Panc1 (cell line): ENCODE measurements around the gene PDE1C. TPM values are rescaled to one million over a fixed set of nuclear protein-coding genes. Genes with fewer than 3 reads are reported as not detected.

Experiments
- ATAC-seq: fragments of 200-7000 bp; cut with Tn5 transposase; 2 replicates; pipeline ENCODE4 v1.9.1; 2020; ENCODE audit warnings: mild to moderate bottlenecking, moderate library complexity
- BruUV-seq: library from RNA; stranded (reverse); fragments of 400-500 nt; replicated peaks from 2 replicates; lab custom pipeline; 2021; lab: Mats Ljungman, UMichigan
- CTCF ChIA-PET: fragments of 300-600 bp; sonication (Branson Sonifier 250); formaldehyde crosslinking; loops from one replicate; lab custom pipeline; 2022; ENCODE audit warnings: antibody characterized with exemption; lab: Charles Lee
- POLR2A ChIA-PET: fragments of 300-600 bp; sonication (Branson Sonifier 250); formaldehyde crosslinking; loops from one replicate; lab custom pipeline; 2022; ENCODE audit warnings: antibody characterized with exemption; lab: Charles Lee
- DNase-seq: peaks from one replicate; pipeline ENCODE4 v3.0.0-alpha.2; 2010; ENCODE audit warnings: low read depth, low spot score
- H3K27ac ChIP-seq: 2 replicates; pipeline ENCODE4 v1.5.1; 2011; ENCODE audit warnings: mild to moderate bottlenecking, low read length, inconsistent platforms
- H3K27me3 ChIP-seq: fragments of 200-500 bp; sonication (Bioruptor generic); 2 replicates; pipeline ENCODE4 v1.6.0; 2014; ENCODE audit warnings: low read length, inconsistent platforms; ENCODE audit not compliant: control insufficient read depth, insufficient read depth
- H3K36me3 ChIP-seq: fragments of 200-500 bp; sonication (Bioruptor generic); 2 replicates; pipeline ENCODE4 v1.5.1; 2014; ENCODE audit warnings: inconsistent platforms, mild to moderate bottlenecking, low read length, moderate library complexity; ENCODE audit not compliant: control insufficient read depth, insufficient read depth
- H3K4me1 ChIP-seq: 2 replicates; pipeline ENCODE4 v1.5.1; 2011; ENCODE audit warnings: inconsistent platforms, mild to moderate bottlenecking, low read length, moderate library complexity; ENCODE audit not compliant: control insufficient read depth, insufficient read depth
- H3K4me3 ChIP-seq, 2 experiments: 2 replicates each; pipeline ENCODE4 v1.5.1; 2011 to 2012; ENCODE audit warnings: low read depth in 2 of 2, low read length in 2 of 2, mild to moderate bottlenecking in 2 of 2, inconsistent platforms in 1 of 2, moderate library complexity in 1 of 2
- H3K9me3 ChIP-seq: fragments of 200-500 bp; sonication (Bioruptor generic); 2 replicates; pipeline ENCODE4 v1.5.1; 2014; ENCODE audit warnings: low read depth, mild to moderate bottlenecking, inconsistent platforms, low read length, moderate library complexity; ENCODE audit not compliant: control insufficient read depth, insufficient read depth
- POLR2AphosphoS5 ChIP-seq: IDR thresholded peaks from 2 replicates; pipeline ENCODE4 v1.6.1; 2012; ENCODE audit warnings: mild to moderate bottlenecking, low read depth, low read length, moderate library complexity
- SIN3A ChIP-seq: IDR thresholded peaks from 2 replicates; pipeline ENCODE4 v1.6.1; 2012; ENCODE audit warnings: low read depth, mild to moderate bottlenecking, low read length, moderate library complexity, borderline replicate concordance; ENCODE audit not compliant: insufficient read depth
- TCF7L2 ChIP-seq: IDR thresholded peaks from 2 replicates; pipeline ENCODE4 v1.6.1; 2011; ENCODE audit warnings: mild to moderate bottlenecking, low read depth, low read length, inconsistent platforms
- in situ Hi-C: cut with HindIII; loops from 2 replicates; pipeline ENCODE4 v1.10.0; 2016; ENCODE audit warnings: low sequenced_read_pairs, low pct_unique_long_range_greater_than_20kb
- intact Hi-C: fragments of 100-400 bp; cut with micrococcal nuclease; formaldehyde crosslinking; loops from one replicate; pipeline ENCODE4 v1.10.0; 2022; ENCODE audit not compliant: unreplicated experiment
- total RNA-seq: library from RNA; stranded (reverse); gene quantifications from one replicate; pipeline ENCODE4 v1.2.1, GENCODE V29; 2021; ENCODE audit not compliant: unreplicated experiment
- TF ChIP-seq, protein P1 (sequence below), 2 experiments: IDR thresholded peaks; 2 replicates each; pipeline ENCODE4 v1.6.1; 2011 to 2012; ENCODE audit warnings: low read depth in 2 of 2, control low read depth in 1 of 2, low read length in 1 of 2, mild to moderate bottlenecking in 1 of 2, moderate library complexity in 1 of 2; ENCODE audit not compliant: insufficient read depth in 1 of 2
- TF ChIP-seq, protein P2 (sequence below): fragments of 450-650 bp; IDR thresholded peaks from 2 replicates; pipeline ENCODE4 v1.5.1; 2017; ENCODE audit warnings: mild to moderate bottlenecking

Gene PDE1C
- total RNA-seq, 1 experiment from 2014 or later = not detected

DNA sequence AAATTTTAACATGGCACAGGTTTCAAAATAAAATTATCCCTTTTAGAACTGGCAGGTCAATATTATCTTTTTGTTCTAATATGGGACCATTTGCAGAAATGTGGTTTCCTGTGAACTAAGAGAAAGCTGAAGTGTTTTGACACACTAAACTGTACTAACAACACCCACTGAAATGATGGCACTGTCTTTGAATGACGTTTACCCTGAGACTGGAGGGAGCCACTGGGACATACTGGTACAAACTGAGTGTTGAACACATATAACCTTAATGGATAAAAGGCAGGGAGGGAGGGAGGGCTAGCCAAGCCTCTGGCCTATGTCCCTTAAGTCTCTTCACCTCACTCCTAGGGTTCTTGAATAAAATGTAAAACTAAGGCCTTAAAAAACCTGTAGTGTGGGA lies 95.9 kb downstream of the PDE1C start:
- in situ Hi-C loops (no loop called here), intact Hi-C loops (no loop called here)
- Histone ChIP-seq H3K4me3 (no peak overlapping the region), H3K27ac (no peak overlapping the region), H3K27me3 (no peaks in the 10 kb centered on the region), H3K36me3 (no peaks in the 10 kb centered on the region), H3K4me1 (no peaks in the 10 kb centered on the region), H3K9me3 (no peaks in the 10 kb centered on the region)
- CTCF ChIA-PET = no interaction called here
- TF ChIP-seq TCF7L2 (no peak), SIN3A (no peak), POLR2AphosphoS5 (no peak)
- TF ChIP-seq, protein P1, sequence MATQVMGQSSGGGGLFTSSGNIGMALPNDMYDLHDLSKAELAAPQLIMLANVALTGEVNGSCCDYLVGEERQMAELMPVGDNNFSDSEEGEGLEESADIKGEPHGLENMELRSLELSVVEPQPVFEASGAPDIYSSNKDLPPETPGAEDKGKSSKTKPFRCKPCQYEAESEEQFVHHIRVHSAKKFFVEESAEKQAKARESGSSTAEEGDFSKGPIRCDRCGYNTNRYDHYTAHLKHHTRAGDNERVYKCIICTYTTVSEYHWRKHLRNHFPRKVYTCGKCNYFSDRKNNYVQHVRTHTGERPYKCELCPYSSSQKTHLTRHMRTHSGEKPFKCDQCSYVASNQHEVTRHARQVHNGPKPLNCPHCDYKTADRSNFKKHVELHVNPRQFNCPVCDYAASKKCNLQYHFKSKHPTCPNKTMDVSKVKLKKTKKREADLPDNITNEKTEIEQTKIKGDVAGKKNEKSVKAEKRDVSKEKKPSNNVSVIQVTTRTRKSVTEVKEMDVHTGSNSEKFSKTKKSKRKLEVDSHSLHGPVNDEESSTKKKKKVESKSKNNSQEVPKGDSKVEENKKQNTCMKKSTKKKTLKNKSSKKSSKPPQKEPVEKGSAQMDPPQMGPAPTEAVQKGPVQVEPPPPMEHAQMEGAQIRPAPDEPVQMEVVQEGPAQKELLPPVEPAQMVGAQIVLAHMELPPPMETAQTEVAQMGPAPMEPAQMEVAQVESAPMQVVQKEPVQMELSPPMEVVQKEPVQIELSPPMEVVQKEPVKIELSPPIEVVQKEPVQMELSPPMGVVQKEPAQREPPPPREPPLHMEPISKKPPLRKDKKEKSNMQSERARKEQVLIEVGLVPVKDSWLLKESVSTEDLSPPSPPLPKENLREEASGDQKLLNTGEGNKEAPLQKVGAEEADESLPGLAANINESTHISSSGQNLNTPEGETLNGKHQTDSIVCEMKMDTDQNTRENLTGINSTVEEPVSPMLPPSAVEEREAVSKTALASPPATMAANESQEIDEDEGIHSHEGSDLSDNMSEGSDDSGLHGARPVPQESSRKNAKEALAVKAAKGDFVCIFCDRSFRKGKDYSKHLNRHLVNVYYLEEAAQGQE (IDR thresholded peaks at IDR 0.05; ENCODE audit: insufficient read depth in 1 of 2, low read depth in 2 of 2, low read length in 1 of 2) = no peak
- TF ChIP-seq, protein P2, sequence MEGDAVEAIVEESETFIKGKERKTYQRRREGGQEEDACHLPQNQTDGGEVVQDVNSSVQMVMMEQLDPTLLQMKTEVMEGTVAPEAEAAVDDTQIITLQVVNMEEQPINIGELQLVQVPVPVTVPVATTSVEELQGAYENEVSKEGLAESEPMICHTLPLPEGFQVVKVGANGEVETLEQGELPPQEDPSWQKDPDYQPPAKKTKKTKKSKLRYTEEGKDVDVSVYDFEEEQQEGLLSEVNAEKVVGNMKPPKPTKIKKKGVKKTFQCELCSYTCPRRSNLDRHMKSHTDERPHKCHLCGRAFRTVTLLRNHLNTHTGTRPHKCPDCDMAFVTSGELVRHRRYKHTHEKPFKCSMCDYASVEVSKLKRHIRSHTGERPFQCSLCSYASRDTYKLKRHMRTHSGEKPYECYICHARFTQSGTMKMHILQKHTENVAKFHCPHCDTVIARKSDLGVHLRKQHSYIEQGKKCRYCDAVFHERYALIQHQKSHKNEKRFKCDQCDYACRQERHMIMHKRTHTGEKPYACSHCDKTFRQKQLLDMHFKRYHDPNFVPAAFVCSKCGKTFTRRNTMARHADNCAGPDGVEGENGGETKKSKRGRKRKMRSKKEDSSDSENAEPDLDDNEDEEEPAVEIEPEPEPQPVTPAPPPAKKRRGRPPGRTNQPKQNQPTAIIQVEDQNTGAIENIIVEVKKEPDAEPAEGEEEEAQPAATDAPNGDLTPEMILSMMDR = no peak
- BruUV-seq = no TSS peak
- POLR2A ChIA-PET = no interaction called here
- no peak for ATAC-seq
- no peak for DNase-seq

DNA sequence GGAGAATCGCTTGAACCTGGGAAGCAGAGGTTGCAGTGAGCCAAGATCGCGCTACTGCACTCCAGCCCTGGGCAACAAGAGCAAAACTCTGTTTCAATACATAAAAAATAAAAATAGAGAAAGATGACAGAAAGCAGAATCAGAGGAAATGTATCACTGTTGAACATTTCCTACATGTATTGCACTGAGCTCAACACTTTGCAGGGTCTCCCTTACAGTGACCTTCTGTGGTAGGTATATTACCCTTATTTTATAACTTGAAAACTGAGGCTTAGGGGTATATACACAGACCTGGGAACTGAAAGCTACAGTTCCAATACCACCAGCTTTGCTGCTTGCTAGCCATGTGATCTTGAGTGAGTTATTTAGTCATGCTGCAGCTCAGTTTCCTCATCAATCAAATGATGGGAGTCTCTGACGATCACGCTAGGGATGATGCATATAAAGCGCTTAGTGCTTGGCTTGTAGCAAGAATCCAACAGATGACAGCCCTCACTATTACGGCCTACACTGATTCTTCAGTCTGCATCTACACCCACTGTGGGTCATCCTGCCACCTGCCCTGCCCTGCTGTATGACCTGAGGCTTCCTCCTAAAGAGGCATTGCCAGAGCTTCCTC lies 99.0 kb downstream of the PDE1C start:
- DNase-seq (no peak), ATAC-seq (no peak)
- ChIA-PET POLR2A (no interaction called here), CTCF (no interaction called here)
- no peaks in the 10 kb centered on the region for H3K36me3 ChIP-seq
- H3K4me3 ChIP-seq = no peak overlapping the region
- intact Hi-C loops = no loop called here
- in situ Hi-C loops = no loop called here
- H3K27me3 ChIP-seq = no peaks in the 10 kb centered on the region
- no peaks in the 10 kb centered on the region for H3K9me3 ChIP-seq
- no peak overlapping the region for H3K27ac ChIP-seq
- H3K4me1 ChIP-seq = no peaks in the 10 kb centered on the region
- no TSS peak for BruUV-seq
- no peak for TF ChIP-seq TCF7L2
- TF ChIP-seq, protein P2 = no peak
- TF ChIP-seq SIN3A = no peak
- no peak for TF ChIP-seq POLR2AphosphoS5
- TF ChIP-seq, protein P1 (IDR thresholded peaks at IDR 0.05; ENCODE audit: insufficient read depth in 1 of 2, low read depth in 2 of 2, low read length in 1 of 2) = no peak
